ENCODE results near the gene UBE2D2.

UBE2D2 gene

GRCh38 chr5:139645430-139645871 is 84.3 kb downstream of the UBE2D2 start:
- no peak overlapping the region for H3K27ac ChIP-seq (ENCODE audit: low read depth in 2 of 2, low read length in 2 of 2)
- no peaks in the 10 kb centered on the region for H3K36me3 ChIP-seq (ENCODE audit: control insufficient read depth in 2 of 2, insufficient read depth in 2 of 2, low read length in 2 of 2)
- H3K4me3 ChIP-seq (ENCODE audit: low read length in 2 of 2), result no peak overlapping the region
- H3K9ac ChIP-seq (ENCODE audit: low read depth in 1 of 2, low read length in 2 of 2), result no peak overlapping the region
- H3K27me3 ChIP-seq (ENCODE audit: control insufficient read depth in 2 of 2, insufficient read depth in 2 of 2, low read length in 2 of 2), result no peaks in the 10 kb centered on the region
- H3K9me3 ChIP-seq (ENCODE audit: control insufficient read depth in 2 of 2, low read length in 2 of 2), result no peaks in the 10 kb centered on the region
- peaks cover 30 to 38% of the 10 kb centered on the region in 2 donors for H3K4me1 ChIP-seq (ENCODE audit: control insufficient read depth in 2 of 2, insufficient read depth in 2 of 2, low read length in 2 of 2)

DNA sequence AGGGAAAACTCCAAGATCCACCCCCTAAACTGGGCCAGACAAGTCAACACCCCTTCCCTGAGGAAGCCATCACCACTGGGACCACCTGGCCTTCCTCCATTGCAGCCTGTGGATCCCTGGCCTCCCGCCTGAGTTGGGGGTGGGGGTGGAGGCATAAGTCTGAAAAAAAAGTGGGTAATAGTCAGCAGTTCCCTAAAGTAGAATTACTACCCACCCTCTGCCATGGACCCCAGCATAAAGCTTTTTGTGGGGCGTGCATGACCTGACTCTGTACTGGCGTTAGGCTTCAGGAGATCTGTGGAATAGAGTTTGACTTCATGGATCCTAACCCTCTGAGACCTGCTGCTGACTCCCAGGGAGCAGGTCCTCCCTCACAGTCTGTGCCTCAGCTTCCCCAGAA is 85.0 kb downstream of the UBE2D2 start:
- H3K9ac ChIP-seq (ENCODE audit: low read depth in 1 of 2, low read length in 2 of 2), result no peak overlapping the region
- H3K27me3 ChIP-seq (ENCODE audit: control insufficient read depth in 2 of 2, insufficient read depth in 2 of 2, low read length in 2 of 2), result no peaks in the 10 kb centered on the region
- peaks cover 37 to 45% of the 10 kb centered on the region in 2 donors for H3K4me1 ChIP-seq (ENCODE audit: control insufficient read depth in 2 of 2, insufficient read depth in 2 of 2, low read length in 2 of 2)
- no peak overlapping the region for H3K27ac ChIP-seq (ENCODE audit: low read depth in 2 of 2, low read length in 2 of 2)
- H3K4me3 ChIP-seq (ENCODE audit: low read length in 2 of 2), result no peak overlapping the region
- H3K9me3 ChIP-seq (ENCODE audit: control insufficient read depth in 2 of 2, low read length in 2 of 2), result no peaks in the 10 kb centered on the region
- H3K36me3 ChIP-seq (ENCODE audit: control insufficient read depth in 2 of 2, insufficient read depth in 2 of 2, low read length in 2 of 2), result no peaks in the 10 kb centered on the region

DNA sequence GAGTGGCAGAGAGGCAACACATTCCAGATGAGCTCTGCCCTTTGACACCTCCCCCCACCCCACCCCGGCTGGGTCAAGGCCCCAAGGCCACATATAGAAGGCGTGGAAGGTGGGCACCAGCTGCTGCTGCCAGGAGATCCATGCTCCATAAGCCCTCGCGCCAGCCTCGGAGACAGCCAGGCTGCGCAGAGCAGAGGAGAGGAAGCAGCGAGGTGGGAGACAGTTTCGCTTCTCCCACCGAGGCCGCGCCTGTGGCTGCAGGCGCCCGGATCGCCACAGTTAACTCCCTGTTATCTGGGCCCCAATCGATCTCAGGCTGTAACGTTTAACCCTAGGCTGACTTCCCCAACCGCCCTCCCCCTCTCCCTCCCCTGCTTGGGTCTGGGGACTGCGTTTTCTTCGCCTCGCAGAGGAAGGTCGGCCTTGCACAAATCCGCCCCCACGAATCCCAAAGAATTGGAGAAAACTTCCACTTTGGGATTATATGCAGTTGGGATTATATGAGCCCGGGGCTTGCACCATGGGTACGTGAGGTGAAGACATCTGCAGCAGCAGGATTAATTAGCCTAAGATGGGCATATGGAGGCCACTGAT is 85.9 kb downstream of the UBE2D2 start:
- Histone ChIP-seq H3K27me3 (ENCODE audit: control insufficient read depth in 2 of 2, insufficient read depth in 2 of 2, low read length in 2 of 2) (no peaks in the 10 kb centered on the region), H3K36me3 (ENCODE audit: control insufficient read depth in 2 of 2, insufficient read depth in 2 of 2, low read length in 2 of 2) (no peaks in the 10 kb centered on the region), H3K27ac (ENCODE audit: low read depth in 2 of 2, low read length in 2 of 2) (no peak overlapping the region), H3K9me3 (ENCODE audit: control insufficient read depth in 2 of 2, low read length in 2 of 2) (no peaks in the 10 kb centered on the region), H3K9ac (ENCODE audit: low read depth in 1 of 2, low read length in 2 of 2) (peak overlapping the region in 1 of 2 donors; percentile 70), H3K4me1 (ENCODE audit: control insufficient read depth in 2 of 2, insufficient read depth in 2 of 2, low read length in 2 of 2) (peaks cover 41 to 46% of the 10 kb centered on the region in 2 donors), H3K4me3 (ENCODE audit: low read length in 2 of 2) (peak overlapping the region; percentile 40 to 62)

DNA sequence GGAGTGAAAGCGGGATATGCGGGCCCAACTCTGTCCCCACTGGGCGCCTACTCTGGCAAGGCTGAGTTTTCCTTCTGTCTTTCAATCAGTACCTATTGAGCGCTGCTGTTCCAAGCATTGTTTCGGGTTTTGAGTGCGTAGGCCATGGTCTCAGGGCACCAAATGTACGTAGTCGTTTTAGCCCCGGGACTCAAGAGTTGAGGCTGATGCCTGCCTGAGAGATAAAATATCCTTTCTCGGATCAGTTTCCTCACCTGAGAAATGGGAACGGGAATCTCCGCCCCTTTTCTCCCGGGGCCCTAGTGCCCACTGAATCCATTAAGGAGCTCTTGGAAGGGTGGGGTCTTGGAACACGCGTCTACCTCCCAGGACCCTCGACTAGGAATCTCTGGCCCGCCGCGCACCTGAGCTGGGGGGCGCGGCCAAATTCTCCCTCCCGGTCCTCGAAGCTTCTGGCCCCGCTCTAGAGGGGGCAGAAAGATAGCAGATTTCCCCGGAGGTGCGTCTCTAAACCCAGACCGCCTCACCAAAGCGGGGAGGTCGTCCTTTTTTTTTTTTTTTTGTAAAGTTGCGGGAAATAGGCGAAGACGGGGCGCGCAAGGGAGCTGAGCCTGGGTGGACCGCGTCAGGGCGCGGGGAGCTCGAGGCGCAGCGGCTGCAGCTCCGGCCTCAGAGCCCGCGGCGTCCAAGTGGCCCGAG is 86.5 kb downstream of the UBE2D2 start:
- H3K4me3 ChIP-seq (ENCODE audit: low read length in 2 of 2), result peak overlapping the region; percentile 40 to 62
- H3K27ac ChIP-seq (ENCODE audit: low read depth in 2 of 2, low read length in 2 of 2), result peak overlapping the region in 1 of 2 donors; percentile 81
- peak overlapping the region; percentile 57 to 70 for H3K9ac ChIP-seq (ENCODE audit: low read depth in 1 of 2, low read length in 2 of 2)
- peaks cover 41 to 45% of the 10 kb centered on the region in 2 donors for H3K4me1 ChIP-seq (ENCODE audit: control insufficient read depth in 2 of 2, insufficient read depth in 2 of 2, low read length in 2 of 2)
- no peaks in the 10 kb centered on the region for H3K36me3 ChIP-seq (ENCODE audit: control insufficient read depth in 2 of 2, insufficient read depth in 2 of 2, low read length in 2 of 2)
- no peaks in the 10 kb centered on the region for H3K9me3 ChIP-seq (ENCODE audit: control insufficient read depth in 2 of 2, low read length in 2 of 2)
- H3K27me3 ChIP-seq (ENCODE audit: control insufficient read depth in 2 of 2, insufficient read depth in 2 of 2, low read length in 2 of 2), result no peaks in the 10 kb centered on the region

GRCh38 chr5:139648205-139649081 is 87.3 kb downstream of the UBE2D2 start, which contains the start of gene CXXC5:
TSS of gene CXXC5 (plus strand) at chr5:139648349. CDS start at chr5:139680524, 32,175 bp downstream.
- Histone ChIP-seq H3K36me3 (ENCODE audit: control insufficient read depth in 2 of 2, insufficient read depth in 2 of 2, low read length in 2 of 2) (no peaks in the 10 kb centered on the region), H3K4me1 (ENCODE audit: control insufficient read depth in 2 of 2, insufficient read depth in 2 of 2, low read length in 2 of 2) (peaks cover 41 to 46% of the 10 kb centered on the region in 2 donors)

DNA sequence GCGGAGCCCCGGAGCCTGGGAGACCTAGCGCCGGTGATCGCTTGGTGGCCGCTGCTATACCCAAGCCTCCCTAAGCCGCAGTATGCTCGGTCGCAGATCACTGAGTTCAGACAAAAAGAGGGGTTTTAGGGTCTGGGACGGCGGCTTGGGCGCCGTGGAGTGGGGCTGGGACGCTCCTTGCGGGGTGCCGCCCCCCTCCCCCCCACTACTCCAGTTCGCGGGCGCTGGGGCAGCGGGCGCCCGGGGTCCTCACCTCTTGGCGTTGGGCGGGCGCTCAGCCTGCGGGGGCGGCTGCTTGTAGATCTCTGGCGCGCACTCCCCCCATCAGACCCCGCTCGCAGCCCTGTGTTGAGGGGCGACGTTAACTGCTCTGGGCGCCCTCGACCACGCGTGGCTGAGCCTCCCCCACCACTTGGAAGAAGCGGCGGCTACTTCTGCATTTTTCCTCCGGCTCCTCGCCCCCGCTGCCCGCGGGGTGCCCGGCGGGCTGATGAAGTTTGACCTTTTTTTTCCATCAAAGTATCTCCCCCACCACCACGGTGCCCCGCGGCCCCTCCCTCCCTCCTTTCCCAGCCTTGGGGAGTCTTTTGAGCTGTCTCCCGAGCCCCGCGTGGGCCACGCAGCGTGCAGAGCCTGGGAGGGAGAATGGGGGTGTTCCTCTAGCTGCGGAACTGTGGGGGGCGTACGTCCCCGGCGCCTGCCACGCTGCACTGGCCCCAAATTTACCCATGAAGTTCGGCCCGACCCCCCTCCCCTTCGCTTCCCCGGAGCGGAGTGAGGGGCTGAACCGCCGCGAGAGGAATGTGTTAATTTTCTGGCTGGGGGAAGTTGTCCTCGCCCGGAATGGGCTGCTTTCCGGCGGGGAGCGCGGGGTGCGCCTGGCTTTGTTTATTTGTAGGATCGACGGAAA is 88.2 kb downstream of the UBE2D2 start:
- Histone ChIP-seq H3K4me3 (ENCODE audit: low read length in 2 of 2) (peak overlapping the region; percentile 73 to 85), H3K27ac (ENCODE audit: low read depth in 2 of 2, low read length in 2 of 2) (peak overlapping the region; percentile 81 to 82), H3K4me1 (ENCODE audit: control insufficient read depth in 2 of 2, insufficient read depth in 2 of 2, low read length in 2 of 2) (peaks cover 40 to 46% of the 10 kb centered on the region in 2 donors), H3K27me3 (ENCODE audit: control insufficient read depth in 2 of 2, insufficient read depth in 2 of 2, low read length in 2 of 2) (no peaks in the 10 kb centered on the region), H3K36me3 (ENCODE audit: control insufficient read depth in 2 of 2, insufficient read depth in 2 of 2, low read length in 2 of 2) (no peaks in the 10 kb centered on the region), H3K9me3 (ENCODE audit: control insufficient read depth in 2 of 2, low read length in 2 of 2) (no peaks in the 10 kb centered on the region), H3K9ac (ENCODE audit: low read depth in 1 of 2, low read length in 2 of 2) (peak overlapping the region; percentile 75 to 81)

More at GRCh38 chr5:139648205-139649081, 87.3 kb downstream of the UBE2D2 start, which contains the start of gene CXXC5:
- H3K9ac ChIP-seq (ENCODE audit: low read depth in 1 of 2, low read length in 2 of 2), result peak within 1 kb of the TSS; percentile 75 to 81
- H3K4me3 ChIP-seq (ENCODE audit: low read length in 2 of 2), result peak within 1 kb of the TSS; percentile 73 to 85
- H3K9me3 ChIP-seq (ENCODE audit: control insufficient read depth in 2 of 2, low read length in 2 of 2), result no peaks in the 10 kb centered on the region
- no peaks in the 10 kb centered on the region for H3K27me3 ChIP-seq (ENCODE audit: control insufficient read depth in 2 of 2, insufficient read depth in 2 of 2, low read length in 2 of 2)
- H3K27ac ChIP-seq (ENCODE audit: low read depth in 2 of 2, low read length in 2 of 2), result peak within 1 kb of the TSS; percentile 81 to 82

- H3K27ac ChIP-seq (ENCODE audit: low read depth in 2 of 2, low read length in 2 of 2), result peak overlapping the region; percentile 81 to 82
- peak overlapping the region; percentile 75 to 81 for H3K9ac ChIP-seq (ENCODE audit: low read depth in 1 of 2, low read length in 2 of 2)
- H3K27me3 ChIP-seq (ENCODE audit: control insufficient read depth in 2 of 2, insufficient read depth in 2 of 2, low read length in 2 of 2), result no peaks in the 10 kb centered on the region
- H3K36me3 ChIP-seq (ENCODE audit: control insufficient read depth in 2 of 2, insufficient read depth in 2 of 2, low read length in 2 of 2), result no peaks in the 10 kb centered on the region
- H3K4me1 ChIP-seq (ENCODE audit: control insufficient read depth in 2 of 2, insufficient read depth in 2 of 2, low read length in 2 of 2), result peaks cover 45 to 47% of the 10 kb centered on the region in 2 donors
- no peaks in the 10 kb centered on the region for H3K9me3 ChIP-seq (ENCODE audit: control insufficient read depth in 2 of 2, low read length in 2 of 2)
- peak overlapping the region; percentile 73 to 85 for H3K4me3 ChIP-seq (ENCODE audit: low read length in 2 of 2)
Observed at GRCh38 chr5:139650031-139650688, 89.0 kb downstream of the UBE2D2 start.

DNA sequence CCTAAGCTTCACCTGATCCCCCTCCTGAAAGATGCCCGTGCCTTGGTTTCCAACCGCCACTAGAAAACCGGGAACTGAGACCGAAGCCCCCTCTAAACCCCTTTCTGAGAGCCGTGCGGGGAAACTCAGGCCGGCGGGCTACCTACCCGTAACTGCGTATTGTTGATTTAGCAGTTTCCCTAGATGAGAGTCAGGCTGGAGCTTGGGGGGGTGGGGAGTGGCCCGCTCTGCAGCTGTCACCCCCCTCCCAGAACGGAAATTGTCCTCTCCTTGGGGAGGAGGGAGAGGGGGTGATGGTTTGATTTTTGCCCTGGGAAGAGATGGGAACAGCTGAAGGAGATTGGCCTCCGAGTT is 89.5 kb downstream of the UBE2D2 start:
- H3K9ac ChIP-seq (ENCODE audit: low read depth in 1 of 2, low read length in 2 of 2), result peak overlapping the region; percentile 61 to 81
- H3K27me3 ChIP-seq (ENCODE audit: control insufficient read depth in 2 of 2, insufficient read depth in 2 of 2, low read length in 2 of 2), result no peaks in the 10 kb centered on the region

More for the DNA sequence above, 89.5 kb downstream of the UBE2D2 start:
- H3K36me3 ChIP-seq (ENCODE audit: control insufficient read depth in 2 of 2, insufficient read depth in 2 of 2, low read length in 2 of 2), result no peaks in the 10 kb centered on the region
- H3K9me3 ChIP-seq (ENCODE audit: control insufficient read depth in 2 of 2, low read length in 2 of 2), result no peaks in the 10 kb centered on the region
- H3K27ac ChIP-seq (ENCODE audit: low read depth in 2 of 2, low read length in 2 of 2), result peak overlapping the region; percentile 81 to 82
- peak overlapping the region; percentile 73 to 85 for H3K4me3 ChIP-seq (ENCODE audit: low read length in 2 of 2)
- peaks cover 45 to 50% of the 10 kb centered on the region in 2 donors for H3K4me1 ChIP-seq (ENCODE audit: control insufficient read depth in 2 of 2, insufficient read depth in 2 of 2, low read length in 2 of 2)

Data from mucosa of rectum (tissue), 2 donors.